B cell (primary cell): ENCODE measurements around the gene STAP1.

Experiments
- EZH2 ChIP-seq: IDR thresholded peaks from 2 replicates; pipeline ENCODE4 v1.6.1; 2012; ENCODE audit warnings: borderline replicate concordance, low read depth, mild to moderate bottlenecking, moderate library complexity, low read length; ENCODE audit not compliant: insufficient read depth, poor library complexity, severe bottlenecking
- TF ChIP-seq, protein P1 (sequence below): fragments of 200-600 bp; IDR thresholded peaks from one replicate; pipeline ENCODE4 v1.8.0; 2022; ENCODE audit warnings: antibody characterized with exemption, mild to moderate bottlenecking

DNA sequence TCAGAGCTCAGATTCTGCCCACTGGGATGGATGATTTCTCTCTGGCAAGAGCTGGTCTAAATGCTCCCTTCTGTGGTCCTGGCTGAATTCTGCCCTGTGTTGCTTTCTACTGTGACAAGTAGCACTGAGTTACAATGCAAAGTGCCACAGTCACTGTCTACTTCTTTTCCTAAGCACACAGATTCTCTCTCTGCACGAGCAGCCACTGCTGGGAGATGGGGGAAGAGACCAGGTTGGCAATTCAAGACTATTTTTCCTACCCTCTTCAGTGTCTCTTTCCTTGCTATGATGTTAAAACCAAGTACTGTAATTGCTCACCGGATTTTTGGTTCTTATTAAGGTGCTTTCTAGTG, 45.5 kb downstream of the STAP1 start:
- TF ChIP-seq, protein P1, sequence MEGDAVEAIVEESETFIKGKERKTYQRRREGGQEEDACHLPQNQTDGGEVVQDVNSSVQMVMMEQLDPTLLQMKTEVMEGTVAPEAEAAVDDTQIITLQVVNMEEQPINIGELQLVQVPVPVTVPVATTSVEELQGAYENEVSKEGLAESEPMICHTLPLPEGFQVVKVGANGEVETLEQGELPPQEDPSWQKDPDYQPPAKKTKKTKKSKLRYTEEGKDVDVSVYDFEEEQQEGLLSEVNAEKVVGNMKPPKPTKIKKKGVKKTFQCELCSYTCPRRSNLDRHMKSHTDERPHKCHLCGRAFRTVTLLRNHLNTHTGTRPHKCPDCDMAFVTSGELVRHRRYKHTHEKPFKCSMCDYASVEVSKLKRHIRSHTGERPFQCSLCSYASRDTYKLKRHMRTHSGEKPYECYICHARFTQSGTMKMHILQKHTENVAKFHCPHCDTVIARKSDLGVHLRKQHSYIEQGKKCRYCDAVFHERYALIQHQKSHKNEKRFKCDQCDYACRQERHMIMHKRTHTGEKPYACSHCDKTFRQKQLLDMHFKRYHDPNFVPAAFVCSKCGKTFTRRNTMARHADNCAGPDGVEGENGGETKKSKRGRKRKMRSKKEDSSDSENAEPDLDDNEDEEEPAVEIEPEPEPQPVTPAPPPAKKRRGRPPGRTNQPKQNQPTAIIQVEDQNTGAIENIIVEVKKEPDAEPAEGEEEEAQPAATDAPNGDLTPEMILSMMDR: no peak
- no peak for TF ChIP-seq EZH2
